H9 (cell line): Measurements from ENCODE around the gene ABHD4. TPM values are rescaled to one million over a fixed set of nuclear protein-coding genes. Genes with fewer than 3 reads are reported as not detected.

Experiments
- DNase-seq: peaks from one replicate; pipeline ENCODE4 v3.0.0-alpha.2; 2017
- H2AFZ ChIP-seq: one replicate; pipeline ENCODE4 v1.6.1; 2013; ENCODE audit warnings: mild to moderate bottlenecking, low read length, control low read depth, moderate library complexity
- H2AK5ac ChIP-seq: 2 replicates; pipeline ENCODE4 v1.6.1; 2013; ENCODE audit warnings: low read length, control low read depth, mixed read lengths; ENCODE audit not compliant: insufficient read length
- H2BK120ac ChIP-seq: one replicate; pipeline ENCODE4 v1.6.1; 2013; ENCODE audit warnings: low read depth, mild to moderate bottlenecking, low read length, control low read depth, inconsistent platforms; ENCODE audit not compliant: poor library complexity, severe bottlenecking
- H2BK12ac ChIP-seq: 2 replicates; pipeline ENCODE4 v1.6.1; 2013; ENCODE audit warnings: low read length, control low read depth, mixed read lengths, low read depth; ENCODE audit not compliant: insufficient read length
- H2BK15ac ChIP-seq: 2 replicates; pipeline ENCODE4 v1.6.1; 2013; ENCODE audit warnings: low read depth, low read length, control low read depth
- H2BK20ac ChIP-seq: one replicate; pipeline ENCODE4 v1.6.1; 2013; ENCODE audit warnings: low read depth, mild to moderate bottlenecking, low read length, control low read depth, inconsistent platforms; ENCODE audit not compliant: poor library complexity, severe bottlenecking
- H2BK5ac ChIP-seq: 2 replicates; pipeline ENCODE4 v1.6.1; 2013; ENCODE audit warnings: low read length, control low read depth, mixed read lengths; ENCODE audit not compliant: insufficient read length
- H3K14ac ChIP-seq: 2 replicates; pipeline ENCODE4 v1.6.1; 2013; ENCODE audit warnings: low read length, control low read depth; ENCODE audit not compliant: insufficient read depth
- H3K18ac ChIP-seq: 2 replicates; pipeline ENCODE4 v1.6.1; 2013; ENCODE audit warnings: low read depth, mild to moderate bottlenecking, mixed read lengths, low read length, control low read depth; ENCODE audit not compliant: insufficient read length
- H3K23ac ChIP-seq: 2 replicates; pipeline ENCODE4 v1.6.1; 2013; ENCODE audit warnings: low read length, control low read depth, mixed read lengths, low read depth; ENCODE audit not compliant: insufficient read length
- H3K23me2 ChIP-seq: 2 replicates; pipeline ENCODE4 v1.6.1; 2013; ENCODE audit warnings: low read depth, mild to moderate bottlenecking, mixed read lengths, low read length, control low read depth; ENCODE audit not compliant: insufficient read length, poor library complexity, severe bottlenecking
- H3K27ac ChIP-seq: 2 replicates; pipeline ENCODE4 v1.5.1; 2013; ENCODE audit warnings: low read length, control low read depth, mixed read lengths, low read depth; ENCODE audit not compliant: insufficient read length
- H3K27me3 ChIP-seq: 2 replicates; pipeline ENCODE4 v1.6.1; 2013; ENCODE audit warnings: low read length, control low read depth, inconsistent platforms; ENCODE audit not compliant: insufficient read depth
- H3K4ac ChIP-seq: 2 replicates; pipeline ENCODE4 v1.6.1; 2013; ENCODE audit warnings: low read depth, mild to moderate bottlenecking, control low read depth, inconsistent platforms, low read length, moderate library complexity
- H3K4me1 ChIP-seq: 2 replicates; pipeline ENCODE4 v1.6.1; 2013; ENCODE audit warnings: low read length, control low read depth, inconsistent platforms; ENCODE audit not compliant: insufficient read depth
- H3K4me2 ChIP-seq: 2 replicates; pipeline ENCODE4 v1.6.1; 2013; ENCODE audit warnings: low read length, control low read depth, mixed read lengths; ENCODE audit not compliant: insufficient read length, insufficient read depth
- H3K56ac ChIP-seq: 2 replicates; pipeline ENCODE4 v1.6.1; 2013; ENCODE audit warnings: low read depth, mild to moderate bottlenecking, mixed read lengths, low read length, control low read depth; ENCODE audit not compliant: insufficient read length
- H3K79me1 ChIP-seq: 2 replicates; pipeline ENCODE4 v1.6.1; 2013; ENCODE audit warnings: low read depth, mild to moderate bottlenecking, moderate library complexity, low read length, control low read depth, inconsistent platforms; ENCODE audit not compliant: insufficient read depth, poor library complexity, severe bottlenecking
- H3K79me2 ChIP-seq: 2 replicates; pipeline ENCODE4 v1.6.1; 2013; ENCODE audit warnings: low read length, control low read depth, inconsistent platforms; ENCODE audit not compliant: insufficient read depth
- H3K9ac ChIP-seq: 2 replicates; pipeline ENCODE4 v1.6.1; 2013; ENCODE audit warnings: low read length, control low read depth, mixed read lengths; ENCODE audit not compliant: insufficient read length; ENCODE audit errors: extremely low read depth
- H3K9me3 ChIP-seq: one replicate; pipeline ENCODE4 v1.6.1; 2013; ENCODE audit warnings: low read depth, low read length, inconsistent platforms; ENCODE audit not compliant: control insufficient read depth
- H3T11ph ChIP-seq: one replicate; pipeline ENCODE4 v1.6.1; 2013; ENCODE audit warnings: mild to moderate bottlenecking, low read length, control low read depth, inconsistent platforms
- H4K20me1 ChIP-seq: one replicate; pipeline ENCODE4 v1.6.1; 2013; ENCODE audit not compliant: control insufficient read depth, insufficient read length, insufficient read depth
- H4K5ac ChIP-seq: 2 replicates; pipeline ENCODE4 v1.6.1; 2013; ENCODE audit warnings: low read depth, mild to moderate bottlenecking, mixed read lengths, low read length, control low read depth; ENCODE audit not compliant: insufficient read length
- H4K8ac ChIP-seq: replicated peaks from 2 replicates; pipeline ENCODE4 v1.6.1; 2013; ENCODE audit warnings: low read length, control low read depth, mixed read lengths, low read depth; ENCODE audit not compliant: insufficient read length
- H4K91ac ChIP-seq: 2 replicates; pipeline ENCODE4 v1.6.1; 2013; ENCODE audit warnings: low read depth, mild to moderate bottlenecking, moderate library complexity, mixed read lengths, low read length, control low read depth; ENCODE audit not compliant: insufficient read length
- H3K27ac Mint-ChIP-seq, 3 experiments: 2 replicates in 2 of 3; 3 replicates in 1 of 3; pipeline ENCODE4 v1.8.0; 2020 to 2021; ENCODE audit warnings: mixed read lengths in 3 of 3, mild to moderate bottlenecking in 1 of 3, moderate library complexity in 1 of 3
- H3K27me3 Mint-ChIP-seq: 2 replicates; pipeline ENCODE4 v1.8.0; 2021; ENCODE audit warnings: low read depth, mild to moderate bottlenecking, moderate library complexity, mixed read lengths
- H3K36me3 Mint-ChIP-seq, 3 experiments: 2 replicates in 2 of 3; 3 replicates in 1 of 3; pipeline ENCODE4 v1.8.0; 2020 to 2021; ENCODE audit warnings: low read depth in 3 of 3, mixed read lengths in 3 of 3; ENCODE audit not compliant: insufficient read depth in 1 of 3
- H3K4me1 Mint-ChIP-seq, 2 experiments: 2 replicates each; pipeline ENCODE4 v1.8.0; 2020; ENCODE audit warnings: mixed read lengths in 2 of 2
- H3K4me3 Mint-ChIP-seq, 2 experiments: 2 replicates in 1 of 2; 3 replicates in 1 of 2; pipeline ENCODE4 v1.8.0; 2020 to 2021; ENCODE audit warnings: mild to moderate bottlenecking in 2 of 2, mixed read lengths in 2 of 2, moderate library complexity in 1 of 2
- H3K9me3 Mint-ChIP-seq, 2 experiments: 2 replicates in 1 of 2; 3 replicates in 1 of 2; pipeline ENCODE4 v1.8.0; 2020; ENCODE audit warnings: mild to moderate bottlenecking in 2 of 2, mixed read lengths in 2 of 2, moderate library complexity in 1 of 2
- WGBS: extraction: QIAGEN DNeasy Blood & Tissue Kit; methylation state at CpG from one replicate; pipeline ENCODE4 v1.1.7; 2013; ENCODE audit warnings: missing lambda C conversion rate, low lambda C conversion rate, mixed read lengths; ENCODE audit not compliant: insufficient read length; ENCODE audit errors: extremely low coverage; 5-methylcytosine and 5-hydroxymethylcytosine counted together
- total RNA-seq: library from RNA; stranded (reverse); gene quantifications from 2 replicates; pipeline ENCODE4 v1.2.1, GENCODE V29; 2021
- TF ChIP-seq, protein P1 (sequence below): fragments of 200-600 bp; sonication (generic); conservative IDR thresholded peaks from 3 replicates; pipeline ENCODE4 v1.8.0; 2021; ENCODE audit warnings: antibody characterized with exemption, mild to moderate bottlenecking

ABHD4 gene
- total RNA-seq, 1 experiment from 2014 or later: 21.8 TPM

DNA sequence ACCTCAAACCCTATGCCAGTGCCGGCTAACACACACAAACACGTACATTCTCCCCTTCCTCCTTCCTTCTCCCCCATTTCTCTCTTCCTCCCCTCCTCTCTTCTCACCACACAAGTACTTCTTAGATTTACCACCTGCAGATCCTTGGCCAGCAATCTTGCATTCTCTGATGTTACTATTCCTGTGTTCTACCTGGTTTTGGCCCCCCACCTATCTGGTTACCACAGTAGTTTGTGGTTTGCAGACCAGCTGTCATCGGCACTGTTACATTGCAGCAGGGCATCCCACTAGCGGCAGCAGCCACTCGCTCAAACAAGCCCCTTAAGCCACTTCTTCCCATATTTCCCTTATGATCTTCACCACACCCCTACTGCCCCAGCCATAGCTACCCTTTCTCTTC, 3.9 kb downstream of the ABHD4 start:
- Histone ChIP-seq H3K27me3 (no peaks in the 10 kb centered on the region), H2AFZ (no peak overlapping the region), H2AK5ac (no peak overlapping the region), H3K23ac (no peak overlapping the region), H2BK15ac (no peak overlapping the region), H3K79me2 (no peaks in the 10 kb centered on the region), H3K4me2 (no peak overlapping the region), H3K23me2 (peaks cover 9% of the 10 kb centered on the region), H3K9ac (no peak overlapping the region), H2BK12ac (no peak overlapping the region), H3K9me3 (no peaks in the 10 kb centered on the region), H3K4ac (no peak overlapping the region), H2BK20ac (no peak overlapping the region), H3K18ac (no peak overlapping the region), H3K4me1 (peaks cover 3% of the 10 kb centered on the region; the same call in 1 of the 2 replicates), H3T11ph (no peak overlapping the region), H2BK5ac (no peak overlapping the region), H4K8ac (no peak overlapping the region), H2BK120ac (no peak overlapping the region), H4K20me1 (no peaks in the 10 kb centered on the region), H4K91ac (no peak overlapping the region), H3K56ac (no peak overlapping the region), H4K5ac (no peak overlapping the region), H3K27ac (no peak overlapping the region), H3K14ac (no peak overlapping the region), H3K79me1 (no peaks in the 10 kb centered on the region)
- no peak overlapping the region for H3K27ac Mint-ChIP-seq
- DNase-seq: no peak
- H3K4me1 Mint-ChIP-seq: peaks cover 17% of the 10 kb centered on the region in 2 experiments
- no CpG with 5 or more reads among the region's 5 CpGs for WGBS
- H3K36me3 Mint-ChIP-seq: peaks cover 23 to 49% (median 49%) of the 10 kb centered on the region in 3 experiments
- no peaks in the 10 kb centered on the region for H3K27me3 Mint-ChIP-seq
- no peaks in the 10 kb centered on the region; a peak in 1 of 5 replicates for H3K9me3 Mint-ChIP-seq
- no peak overlapping the region for H3K4me3 Mint-ChIP-seq
- TF ChIP-seq, protein P1, sequence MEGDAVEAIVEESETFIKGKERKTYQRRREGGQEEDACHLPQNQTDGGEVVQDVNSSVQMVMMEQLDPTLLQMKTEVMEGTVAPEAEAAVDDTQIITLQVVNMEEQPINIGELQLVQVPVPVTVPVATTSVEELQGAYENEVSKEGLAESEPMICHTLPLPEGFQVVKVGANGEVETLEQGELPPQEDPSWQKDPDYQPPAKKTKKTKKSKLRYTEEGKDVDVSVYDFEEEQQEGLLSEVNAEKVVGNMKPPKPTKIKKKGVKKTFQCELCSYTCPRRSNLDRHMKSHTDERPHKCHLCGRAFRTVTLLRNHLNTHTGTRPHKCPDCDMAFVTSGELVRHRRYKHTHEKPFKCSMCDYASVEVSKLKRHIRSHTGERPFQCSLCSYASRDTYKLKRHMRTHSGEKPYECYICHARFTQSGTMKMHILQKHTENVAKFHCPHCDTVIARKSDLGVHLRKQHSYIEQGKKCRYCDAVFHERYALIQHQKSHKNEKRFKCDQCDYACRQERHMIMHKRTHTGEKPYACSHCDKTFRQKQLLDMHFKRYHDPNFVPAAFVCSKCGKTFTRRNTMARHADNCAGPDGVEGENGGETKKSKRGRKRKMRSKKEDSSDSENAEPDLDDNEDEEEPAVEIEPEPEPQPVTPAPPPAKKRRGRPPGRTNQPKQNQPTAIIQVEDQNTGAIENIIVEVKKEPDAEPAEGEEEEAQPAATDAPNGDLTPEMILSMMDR: no peak
